Hematopoietic multipotent progenitor cell treated with erythropoietin and hydrocortisone succinate and interleukin-3 and kit ligand, for 6 days (in vitro differentiated cells): ENCODE results near the gene GNA15.
"Not testable (repeated sequence)": the region's sequence is repeated elsewhere in the genome, so short reads cannot be mapped to it uniquely, and the experiment has no call there.

Experiments
- DNase-seq: peaks from one replicate; pipeline ENCODE4 v3.0.0-alpha.2; 2015

Gene GNA15

DNA sequence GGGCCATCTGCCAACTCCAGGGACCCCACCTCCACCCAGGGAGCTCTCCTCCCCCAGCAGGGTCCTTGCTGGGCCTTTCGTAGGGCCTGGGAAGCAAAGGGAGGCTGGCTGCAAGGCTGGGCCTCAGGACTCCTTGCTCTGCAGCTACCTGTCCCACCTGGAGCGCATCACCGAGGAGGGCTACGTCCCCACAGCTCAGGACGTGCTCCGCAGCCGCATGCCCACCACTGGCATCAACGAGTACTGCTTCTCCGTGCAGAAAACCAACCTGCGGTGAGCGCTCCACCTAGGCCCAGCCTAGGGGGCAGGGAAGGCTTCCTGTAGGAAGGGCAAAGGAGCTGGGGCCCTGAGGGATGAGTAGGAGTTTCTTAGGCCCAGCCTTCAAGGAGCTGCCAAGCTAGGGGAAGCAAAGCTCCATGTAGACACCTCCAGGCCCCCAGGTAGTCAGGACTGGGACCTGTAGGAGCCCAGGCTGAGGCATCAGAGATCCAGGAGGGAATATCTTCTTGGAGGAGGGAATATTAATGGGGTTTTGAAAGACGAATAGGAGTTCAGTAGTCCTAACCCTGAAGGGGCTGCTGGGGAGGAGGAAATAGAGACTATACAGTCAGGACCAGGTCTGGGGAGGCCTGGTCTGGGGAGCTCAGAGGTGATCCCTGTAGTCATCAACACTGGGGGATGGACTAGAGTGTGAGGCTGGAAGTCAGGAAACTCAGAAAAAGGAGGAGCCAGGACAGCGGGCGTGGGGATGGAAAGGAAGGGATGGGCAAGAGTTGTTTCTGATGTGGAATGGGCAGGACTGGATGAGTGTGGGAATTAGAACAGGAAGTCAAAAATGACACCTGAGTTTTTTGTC, 16.0 kb downstream of the GNA15 start:
- no peak for DNase-seq

GRCh38 chr19:3152419-3152780, 16.6 kb downstream of the GNA15 start:
- no peak for DNase-seq

DNA sequence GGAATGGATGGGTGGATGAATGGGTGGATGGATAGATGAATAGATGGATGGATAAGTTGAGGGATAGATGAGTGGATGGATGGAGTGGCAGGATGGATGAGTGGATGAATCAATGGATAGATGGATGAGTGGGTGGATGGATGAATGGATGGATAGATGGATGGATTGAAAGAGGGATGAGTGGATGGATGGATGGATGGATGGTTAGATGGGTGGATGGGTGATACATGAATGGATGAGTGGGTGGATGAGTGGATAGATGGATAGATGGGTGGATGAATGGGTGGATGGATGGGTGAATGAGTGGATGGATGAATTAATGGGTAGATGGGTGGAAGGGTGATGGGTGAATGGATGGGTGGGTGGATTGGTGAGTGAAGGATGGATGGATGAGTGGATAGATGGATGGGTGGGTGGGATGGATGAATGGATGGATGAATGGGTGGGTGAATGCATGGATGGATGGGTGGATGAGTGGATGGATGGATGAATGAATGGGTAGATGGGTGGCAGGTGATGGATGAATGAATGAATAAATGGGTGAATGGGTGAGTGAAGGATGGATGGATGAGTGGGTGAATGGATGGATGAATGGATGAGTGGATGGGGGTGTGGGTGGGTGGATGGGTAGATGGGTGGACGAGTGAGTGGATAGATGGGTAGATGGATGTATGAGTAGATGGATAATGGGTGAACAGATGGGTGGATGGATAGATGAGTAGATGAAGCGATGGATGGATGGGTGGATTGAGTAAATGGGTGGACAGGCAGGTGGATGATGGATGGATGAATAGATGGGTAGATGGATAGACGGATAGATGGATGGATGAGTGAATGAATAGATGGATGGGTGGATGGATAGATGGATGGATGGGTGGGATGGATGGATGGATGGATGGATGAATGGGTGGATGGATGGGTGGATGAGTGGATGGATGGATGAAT, 17.7 kb downstream of the GNA15 start:
- no peak for DNase-seq

DNA sequence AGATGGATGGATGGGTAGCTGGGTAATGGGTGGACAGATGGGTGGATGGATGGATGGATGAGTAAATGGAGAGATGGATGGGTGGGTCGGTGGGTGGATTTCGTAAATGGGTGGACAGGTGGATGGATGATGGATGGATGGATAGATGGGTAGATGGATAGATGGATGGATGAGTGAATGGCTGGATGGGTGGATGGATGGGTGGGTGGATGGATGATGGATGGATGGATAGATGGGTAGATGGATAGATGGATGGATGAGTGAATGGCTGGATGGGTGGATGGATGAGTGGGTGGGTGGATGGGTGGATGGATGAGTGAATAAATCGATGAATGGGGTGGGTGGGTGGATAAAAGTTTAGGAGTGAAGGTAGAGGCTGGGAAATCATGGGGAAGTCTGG, 18.6 kb downstream of the GNA15 start:
- DNase-seq, result not testable (repeated sequence)

DNA sequence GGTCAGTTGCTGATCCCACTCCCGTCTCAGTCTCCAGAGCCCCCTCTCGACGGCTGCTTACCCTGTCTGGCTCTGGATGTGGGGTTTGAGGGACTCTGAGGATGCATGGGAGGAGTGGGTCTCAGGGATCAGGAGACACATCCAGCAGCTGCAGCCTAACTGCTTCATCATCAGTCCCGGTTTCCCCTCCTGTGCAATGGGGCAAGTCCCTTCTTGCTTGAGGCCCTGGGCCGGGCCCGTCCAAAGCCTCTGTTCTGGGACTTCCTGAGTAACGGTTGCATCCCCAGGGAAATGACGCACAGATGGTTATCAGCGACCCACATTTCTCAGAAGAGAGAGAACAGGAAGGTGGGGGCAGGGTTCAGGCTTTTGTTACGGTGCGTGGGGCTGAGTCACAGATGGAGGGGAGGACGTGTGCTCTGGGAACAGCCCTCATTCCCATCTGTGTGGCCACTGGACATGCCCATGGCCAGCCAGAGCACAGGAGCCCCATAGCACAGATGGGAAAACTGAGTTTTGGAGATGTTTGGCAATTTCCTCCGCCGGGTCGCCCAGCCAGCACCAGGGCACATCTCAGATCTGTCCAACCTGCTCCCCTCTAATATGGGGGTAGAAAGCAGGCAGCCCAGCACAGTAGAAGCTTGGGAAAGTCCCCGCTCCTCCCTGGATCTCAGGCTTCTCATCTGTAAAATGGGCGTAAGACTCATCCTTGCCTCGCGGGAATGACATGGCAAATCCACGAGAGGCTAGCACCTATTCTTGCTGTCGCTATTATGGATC, 19.3 kb downstream of the GNA15 start:
- peak; percentile 94 for DNase-seq

GRCh38 chr19:3157096-3157845, 21.4 kb downstream of the GNA15 start:
- DNase-seq, result no peak

DNA sequence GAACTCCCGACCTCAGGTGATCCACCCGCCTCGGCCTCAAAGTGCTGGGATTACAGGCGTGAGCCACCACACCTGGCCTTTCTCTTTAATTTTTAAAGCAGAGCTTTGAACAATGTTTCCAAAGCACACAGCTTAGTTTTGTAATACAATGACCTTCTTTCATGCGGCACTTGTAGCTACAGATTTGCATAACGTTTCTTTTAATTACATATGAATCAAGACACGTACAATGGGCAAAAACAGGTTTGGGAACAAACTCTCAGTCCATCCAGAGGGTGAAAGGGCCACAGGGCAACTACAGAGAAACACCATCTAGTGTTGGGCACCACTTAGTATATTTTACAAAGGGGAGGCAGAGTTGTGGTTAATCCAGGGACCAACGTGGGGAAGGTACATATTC, 23.7 kb downstream of the GNA15 start:
- DNase-seq, result no peak

GRCh38 chr19:3160219-3160618, 24.4 kb downstream of the GNA15 start:
- no peak for DNase-seq

DNA sequence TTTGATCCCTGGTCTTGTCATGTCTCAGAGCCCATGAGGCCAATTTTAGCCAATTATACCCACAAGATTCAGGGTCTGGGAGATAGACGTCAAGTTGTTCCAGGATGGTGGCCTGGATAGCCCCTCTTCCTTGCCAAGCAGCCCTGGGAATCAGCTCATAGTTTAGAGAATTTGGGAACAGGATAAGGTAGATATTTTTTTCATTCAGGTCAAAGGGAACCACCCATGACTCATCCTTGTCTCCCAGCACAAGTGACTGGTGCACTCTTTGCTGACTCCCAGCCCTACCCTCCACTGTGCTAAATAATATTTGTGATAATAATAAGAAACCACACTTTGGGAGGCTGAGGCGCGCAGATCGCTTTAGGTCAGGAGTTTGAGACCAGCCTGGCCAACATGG, 25.6 kb downstream of the GNA15 start:
- no peak for DNase-seq

DNA sequence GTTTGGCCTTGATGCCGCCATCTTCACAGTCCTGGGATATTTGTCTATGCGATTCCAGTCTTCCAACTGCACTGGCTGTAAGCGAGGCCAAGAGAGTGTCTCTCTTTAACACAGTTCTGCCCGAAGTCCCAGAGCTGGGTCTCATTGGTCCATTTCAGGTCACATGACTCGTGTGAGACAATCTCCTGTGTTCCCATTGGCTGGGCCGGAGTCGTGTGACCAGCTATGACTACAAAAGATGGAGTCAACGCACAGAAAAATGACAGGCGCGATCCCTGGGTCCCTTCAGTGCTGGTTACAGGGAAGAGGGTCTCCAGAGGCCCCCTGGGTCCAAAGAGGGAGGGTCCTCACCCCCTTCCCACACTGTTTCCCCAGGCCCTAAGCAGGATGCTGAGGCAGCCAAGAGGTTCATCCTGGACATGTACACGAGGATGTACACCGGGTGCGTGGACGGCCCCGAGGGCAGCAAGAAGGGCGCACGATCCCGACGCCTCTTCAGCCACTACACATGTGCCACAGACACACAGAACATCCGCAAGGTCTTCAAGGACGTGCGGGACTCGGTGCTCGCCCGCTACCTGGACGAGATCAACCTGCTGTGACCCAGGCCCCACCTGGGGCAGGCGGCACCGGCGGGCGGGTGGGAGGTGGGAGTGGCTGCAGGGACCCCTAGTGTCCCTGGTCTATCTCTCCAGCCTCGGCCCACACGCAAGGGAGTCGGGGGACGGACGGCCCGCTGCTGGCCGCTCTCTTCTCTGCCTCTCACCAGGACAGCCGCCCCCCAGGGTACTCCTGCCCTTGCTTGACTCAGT, 26.8 kb downstream of the GNA15 start:
- DNase-seq, result peak; percentile 73

- DNase-seq, result peak; percentile 84
These were observed 27.5 kb downstream of the GNA15 start for GRCh38 chr19:3163230-3163886.

DNA sequence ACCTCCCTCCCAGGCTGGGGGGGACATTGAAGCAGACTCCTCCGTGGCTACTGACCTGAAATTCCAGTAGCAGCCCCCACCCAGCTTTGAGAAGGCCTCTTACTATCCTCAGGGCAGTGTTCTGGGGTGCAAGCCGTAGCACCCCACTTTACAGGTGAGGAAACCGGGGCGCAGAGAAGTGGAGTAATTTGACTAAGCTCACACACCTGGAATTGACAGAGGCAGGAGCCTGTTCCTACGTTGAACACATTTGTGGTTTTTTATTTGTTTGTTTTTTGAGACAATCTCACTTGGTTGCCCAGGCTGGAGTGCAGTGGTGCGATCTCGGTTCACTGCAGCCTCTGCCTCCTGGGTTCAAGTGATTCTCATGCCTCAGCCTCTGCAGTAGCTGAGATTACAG, 28.1 kb downstream of the GNA15 start:
- no peak for DNase-seq

DNA sequence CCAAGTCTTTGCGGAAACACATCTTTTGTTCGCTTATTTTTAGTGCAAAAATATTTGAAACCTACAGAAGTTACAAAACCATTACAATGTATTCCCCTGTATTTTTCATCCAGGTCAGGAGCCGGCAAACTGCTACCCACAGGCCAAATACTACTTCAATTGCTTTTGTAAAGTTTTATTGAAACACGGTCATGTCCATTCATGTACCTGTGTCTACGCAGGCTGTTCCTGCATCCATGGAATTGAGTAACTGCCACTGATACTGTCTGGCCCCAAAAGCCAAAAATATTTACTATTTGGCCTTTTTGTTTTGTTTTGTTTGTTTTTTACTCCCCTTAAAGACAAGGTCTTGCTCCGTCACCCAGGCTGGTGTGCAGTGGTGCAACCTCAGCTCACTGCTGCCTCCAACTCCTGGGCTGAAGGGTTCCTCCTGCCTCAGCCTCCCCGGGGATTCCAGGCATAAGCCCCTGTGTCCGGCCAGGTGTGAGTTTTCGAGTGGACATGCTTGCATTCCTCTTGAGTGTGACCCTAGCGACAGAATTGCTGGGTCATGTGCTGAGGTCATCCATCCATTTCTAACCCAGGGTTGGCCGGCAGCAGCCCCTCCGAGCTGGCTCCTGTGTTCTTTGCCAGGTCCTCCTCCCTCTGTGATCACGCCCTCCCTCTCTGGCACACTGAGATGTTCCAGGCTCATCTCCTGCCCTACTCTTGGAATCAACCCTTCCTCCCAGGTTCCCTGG, 31.9 kb downstream of the GNA15 start:
- no peak for DNase-seq

DNA sequence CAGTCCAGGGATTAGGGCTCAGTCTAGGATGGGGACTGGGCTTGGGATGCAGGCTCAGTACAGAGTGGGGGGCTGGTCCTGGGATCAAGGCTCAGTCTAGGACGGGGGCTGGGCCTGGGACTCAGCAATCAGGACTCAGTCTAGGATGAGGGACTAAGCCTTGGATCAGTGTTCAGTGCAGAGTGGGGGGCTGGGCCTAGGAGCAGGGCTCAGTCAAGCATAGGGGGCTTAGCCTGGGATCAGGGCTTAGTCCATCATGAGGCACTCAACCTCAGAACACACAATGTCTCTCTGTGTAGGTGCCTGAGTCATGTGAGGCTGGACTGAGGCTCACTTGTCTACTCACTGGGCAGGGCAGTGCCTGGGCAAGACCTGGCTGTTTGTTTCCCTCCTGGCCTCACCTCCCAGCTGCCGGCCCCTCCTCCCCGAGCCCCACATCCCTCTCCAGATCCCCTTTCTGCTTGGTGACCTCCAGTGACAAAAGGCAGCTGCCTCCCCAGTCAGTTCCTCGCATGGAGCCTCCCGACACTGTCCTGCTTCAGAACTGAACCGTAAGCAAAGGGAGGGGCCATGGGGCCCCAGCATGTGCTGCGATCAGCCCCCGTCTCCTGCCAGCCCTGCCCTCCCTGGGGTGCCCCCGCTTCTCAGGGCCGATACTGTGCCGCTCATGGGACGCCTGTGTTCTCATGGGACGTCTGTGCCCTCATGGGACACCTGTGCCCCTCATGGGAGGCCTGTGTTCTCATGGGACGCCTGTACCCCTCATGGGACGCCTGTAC, 36.2 kb downstream of the GNA15 start:
- no peak for DNase-seq

DNA sequence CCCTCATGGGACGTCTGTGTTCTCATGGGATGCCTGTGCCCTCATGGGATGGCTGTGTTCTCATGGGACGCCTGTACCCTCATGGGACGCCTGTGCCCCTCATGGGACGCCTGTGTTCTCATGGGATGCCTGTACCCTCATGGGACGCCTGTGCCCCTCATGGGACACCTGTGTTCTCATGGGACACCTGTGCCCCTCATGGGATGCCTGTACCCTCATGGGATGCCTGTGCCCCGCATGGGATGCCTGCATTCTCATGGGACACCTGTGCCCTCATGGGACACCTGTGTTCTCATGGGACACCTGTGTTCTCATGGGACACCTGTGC, 36.8 kb downstream of the GNA15 start:
- not testable (repeated sequence) for DNase-seq

GRCh38 chr19:3175781-3176714, 40.2 kb downstream of the GNA15 start:
- DNase-seq, result peak; percentile 82

- DNase-seq, result peak; percentile 86
These were observed 41.1 kb downstream of the GNA15 start for GRCh38 chr19:3176715-3177501.
